Measurements from ENCODE around the gene ATP13A1.

ATP13A1 gene

GRCh38 chr19:19656451-19657396 lies 6.8 kb downstream of the ATP13A1 start:
- no peak for ATAC-seq
- TF ChIP-seq PATZ1 (CRISPR knock-in tag; IDR thresholded peaks at IDR 0.05; ENCODE audit: borderline replicate concordance): no peak

DNA sequence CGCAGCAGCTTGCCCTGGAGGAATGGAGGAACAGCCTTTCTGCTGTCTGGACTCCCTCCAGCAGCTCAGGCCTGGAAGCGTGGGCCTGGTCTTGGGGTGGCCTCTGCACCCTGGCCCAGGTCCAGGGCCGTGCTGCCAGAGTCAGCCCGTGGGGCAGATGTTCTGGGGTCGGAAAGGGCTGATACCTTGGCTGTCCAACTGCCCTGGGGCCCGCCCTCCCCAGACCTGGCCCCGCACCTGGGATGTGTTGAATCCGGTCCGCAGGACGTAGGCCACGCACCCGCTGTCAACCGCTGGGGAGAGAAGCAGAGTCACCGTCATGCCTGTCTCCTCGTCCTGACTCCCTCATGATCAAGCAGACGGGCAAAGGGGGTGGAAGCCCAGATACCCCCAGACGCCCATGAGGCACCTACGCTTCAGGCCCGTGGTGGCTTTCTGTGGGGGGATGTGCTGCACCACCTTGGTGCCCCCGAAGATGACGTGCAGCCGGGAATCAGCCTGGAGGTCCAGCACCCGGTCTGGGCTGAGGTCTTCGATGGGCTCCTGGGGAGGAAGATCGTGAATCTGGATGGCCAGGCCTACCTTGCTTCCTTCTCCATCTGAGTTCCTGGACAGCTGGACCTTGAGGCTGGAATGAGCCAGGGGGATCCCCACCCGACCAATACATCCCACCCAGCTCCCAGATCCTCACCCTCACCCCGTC lies 7.7 kb downstream of the ATP13A1 start:
- no peak for ATAC-seq
- no peak for TF ChIP-seq SNAI2 (CRISPR knock-in tag; IDR thresholded peaks at IDR 0.05)
- TF ChIP-seq TOX (CRISPR knock-in tag; IDR thresholded peaks at IDR 0.05; ENCODE audit: borderline replicate concordance): no peak
- TF ChIP-seq, protein P1, sequence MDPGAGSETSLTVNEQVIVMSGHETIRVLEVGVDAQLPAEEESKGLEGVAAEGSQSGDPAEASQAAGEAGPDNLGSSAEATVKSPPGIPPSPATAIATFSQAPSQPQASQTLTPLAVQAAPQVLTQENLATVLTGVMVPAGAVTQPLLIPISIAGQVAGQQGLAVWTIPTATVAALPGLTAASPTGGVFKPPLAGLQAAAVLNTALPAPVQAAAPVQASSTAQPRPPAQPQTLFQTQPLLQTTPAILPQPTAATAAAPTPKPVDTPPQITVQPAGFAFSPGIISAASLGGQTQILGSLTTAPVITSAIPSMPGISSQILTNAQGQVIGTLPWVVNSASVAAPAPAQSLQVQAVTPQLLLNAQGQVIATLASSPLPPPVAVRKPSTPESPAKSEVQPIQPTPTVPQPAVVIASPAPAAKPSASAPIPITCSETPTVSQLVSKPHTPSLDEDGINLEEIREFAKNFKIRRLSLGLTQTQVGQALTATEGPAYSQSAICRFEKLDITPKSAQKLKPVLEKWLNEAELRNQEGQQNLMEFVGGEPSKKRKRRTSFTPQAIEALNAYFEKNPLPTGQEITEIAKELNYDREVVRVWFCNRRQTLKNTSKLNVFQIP (CRISPR knock-in tag; IDR thresholded peaks at IDR 0.05; ENCODE audit: borderline replicate concordance, low read depth): no peak
- TF ChIP-seq ZNF8 (CRISPR knock-in tag; IDR thresholded peaks at IDR 0.05): no peak
- TF ChIP-seq ISL1 (CRISPR knock-in tag; IDR thresholded peaks at IDR 0.05): no peak
- TF ChIP-seq ESRRG (CRISPR knock-in tag; IDR thresholded peaks at IDR 0.05): no peak
- TF ChIP-seq CREB5 (CRISPR knock-in tag; IDR thresholded peaks at IDR 0.05; ENCODE audit: low read depth): no peak
- TF ChIP-seq PATZ1 (CRISPR knock-in tag; IDR thresholded peaks at IDR 0.05; ENCODE audit: borderline replicate concordance): no peak
- no peak for TF ChIP-seq BACH2 (CRISPR knock-in tag; IDR thresholded peaks at IDR 0.05; ENCODE audit: borderline replicate concordance)
- no peak for TF ChIP-seq CSRNP3 (CRISPR knock-in tag; IDR thresholded peaks at IDR 0.05)
- no peak for TF ChIP-seq ZNF565 (CRISPR knock-in tag; conservative IDR thresholded peaks at IDR 0.05; ENCODE audit: low read depth)
- TF ChIP-seq OSR1 (CRISPR knock-in tag; IDR thresholded peaks at IDR 0.05): no peak

DNA sequence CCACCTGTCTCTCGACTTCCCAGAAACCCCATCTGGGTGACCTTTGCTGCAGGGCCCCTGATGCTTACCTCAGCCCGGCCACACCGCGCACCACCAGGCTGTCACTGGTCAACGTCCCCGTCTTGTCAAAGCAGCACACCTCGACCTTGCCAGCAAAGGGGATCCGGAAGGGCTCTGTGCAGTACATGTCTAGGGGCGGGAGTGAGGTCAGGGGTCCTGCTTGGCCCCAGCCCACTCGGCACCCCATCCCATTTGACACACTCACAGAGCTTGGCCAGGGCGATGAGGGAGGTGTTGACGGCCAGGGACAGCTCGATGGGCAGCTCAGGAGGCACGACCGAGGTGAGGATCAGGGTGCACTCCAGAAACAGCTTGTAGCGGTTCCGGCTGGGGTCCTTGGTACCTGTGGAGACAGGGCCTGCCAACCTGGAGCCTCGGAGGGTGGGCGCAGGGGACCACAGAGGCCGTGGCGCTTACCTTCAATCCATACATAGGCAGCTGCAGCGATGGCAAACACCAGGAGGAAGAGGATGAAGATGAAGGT lies 8.4 kb downstream of the ATP13A1 start:
- no peak for TF ChIP-seq ARNTL (CRISPR knock-in tag; IDR thresholded peaks at IDR 0.05; ENCODE audit: borderline replicate concordance, low read depth)
- TF ChIP-seq ZFP30 (CRISPR knock-in tag; IDR thresholded peaks at IDR 0.05): no peak
- no peak for TF ChIP-seq GLIS3 (CRISPR knock-in tag; IDR thresholded peaks at IDR 0.05)
- TF ChIP-seq PPARA (CRISPR knock-in tag; IDR thresholded peaks at IDR 0.05; ENCODE audit: borderline replicate concordance): no peak
- TF ChIP-seq SNAI2 (CRISPR knock-in tag; IDR thresholded peaks at IDR 0.05): no peak
- TF ChIP-seq CREB5 (CRISPR knock-in tag; IDR thresholded peaks at IDR 0.05; ENCODE audit: low read depth): no peak
- no peak for TF ChIP-seq PATZ1 (CRISPR knock-in tag; IDR thresholded peaks at IDR 0.05; ENCODE audit: borderline replicate concordance)
- TF ChIP-seq ZNF70 (CRISPR knock-in tag; IDR thresholded peaks at IDR 0.05): no peak
- TF ChIP-seq TOX (CRISPR knock-in tag; IDR thresholded peaks at IDR 0.05; ENCODE audit: borderline replicate concordance): no peak
- TF ChIP-seq ZNF565 (CRISPR knock-in tag; conservative IDR thresholded peaks at IDR 0.05; ENCODE audit: low read depth): no peak
- no peak for TF ChIP-seq ZFP3 (CRISPR knock-in tag; IDR thresholded peaks at IDR 0.05)
- no peak for TF ChIP-seq ZNF8 (CRISPR knock-in tag; IDR thresholded peaks at IDR 0.05)
- ATAC-seq: no peak
